ENCODE data around the gene PDCL3.

DNA sequence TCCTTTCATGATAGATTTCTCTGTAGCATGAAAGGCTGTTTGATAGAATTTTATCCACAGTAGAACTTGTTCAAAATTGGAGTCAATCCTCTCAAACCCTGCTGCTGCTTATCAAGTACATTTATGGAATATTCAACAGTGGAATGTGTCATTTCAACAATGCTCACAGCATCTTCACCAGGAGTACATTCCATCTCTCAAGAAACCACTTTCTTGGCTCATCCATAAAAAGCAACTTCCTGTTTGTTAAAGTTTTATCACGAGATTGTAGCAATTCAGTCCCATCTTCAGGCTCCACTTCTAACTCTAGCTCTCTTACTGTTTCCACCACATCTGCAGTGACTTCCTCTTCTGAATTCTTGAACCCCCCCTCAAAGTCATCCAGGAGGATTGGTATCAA lies 29.4 kb downstream of the PDCL3 start:
- TF ChIP-seq, protein P1, sequence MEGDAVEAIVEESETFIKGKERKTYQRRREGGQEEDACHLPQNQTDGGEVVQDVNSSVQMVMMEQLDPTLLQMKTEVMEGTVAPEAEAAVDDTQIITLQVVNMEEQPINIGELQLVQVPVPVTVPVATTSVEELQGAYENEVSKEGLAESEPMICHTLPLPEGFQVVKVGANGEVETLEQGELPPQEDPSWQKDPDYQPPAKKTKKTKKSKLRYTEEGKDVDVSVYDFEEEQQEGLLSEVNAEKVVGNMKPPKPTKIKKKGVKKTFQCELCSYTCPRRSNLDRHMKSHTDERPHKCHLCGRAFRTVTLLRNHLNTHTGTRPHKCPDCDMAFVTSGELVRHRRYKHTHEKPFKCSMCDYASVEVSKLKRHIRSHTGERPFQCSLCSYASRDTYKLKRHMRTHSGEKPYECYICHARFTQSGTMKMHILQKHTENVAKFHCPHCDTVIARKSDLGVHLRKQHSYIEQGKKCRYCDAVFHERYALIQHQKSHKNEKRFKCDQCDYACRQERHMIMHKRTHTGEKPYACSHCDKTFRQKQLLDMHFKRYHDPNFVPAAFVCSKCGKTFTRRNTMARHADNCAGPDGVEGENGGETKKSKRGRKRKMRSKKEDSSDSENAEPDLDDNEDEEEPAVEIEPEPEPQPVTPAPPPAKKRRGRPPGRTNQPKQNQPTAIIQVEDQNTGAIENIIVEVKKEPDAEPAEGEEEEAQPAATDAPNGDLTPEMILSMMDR (IDR thresholded peaks at IDR 0.05) = no peak
- TF ChIP-seq EP300 (IDR thresholded peaks at IDR 0.05) = no peak

Measured in upper lobe of left lung (tissue), 4 donors.